Adipocyte (in vitro differentiated cells): ENCODE measurements around the gene RRN3.
A peak's percentile ranks its signal among the peaks of the same experiment; 100 is the strongest.
"Not testable (repeated sequence)": the region's sequence is repeated elsewhere in the genome, so short reads cannot be mapped to it uniquely, and the experiment has no call there.

Experiments
- DNase-seq: peaks from one replicate; pipeline ENCODE4 v3.0.0-alpha.2; 2015; ENCODE audit warnings: low read depth
- H3K27me3 ChIP-seq: replicated peaks from 2 replicates; pipeline ENCODE4 v1.7.0; 2013; ENCODE audit warnings: mild to moderate bottlenecking, low read length, moderate library complexity; ENCODE audit not compliant: control insufficient read depth, insufficient read depth
- H3K36me3 ChIP-seq: 2 replicates; pipeline ENCODE4 v1.7.0; 2013; ENCODE audit warnings: low read length, mild to moderate bottlenecking, moderate library complexity; ENCODE audit not compliant: control insufficient read depth, insufficient read depth, severe bottlenecking
- H3K4me1 ChIP-seq: 2 replicates; pipeline ENCODE4 v1.7.0; 2013; ENCODE audit warnings: mild to moderate bottlenecking, low read length, moderate library complexity; ENCODE audit not compliant: control insufficient read depth, insufficient read depth
- H3K4me3 ChIP-seq: 2 replicates; pipeline ENCODE4 v1.7.0; 2013; ENCODE audit warnings: mild to moderate bottlenecking, low read length, moderate library complexity
- H3K9ac ChIP-seq: 2 replicates; pipeline ENCODE4 v1.7.0; 2013; ENCODE audit warnings: mild to moderate bottlenecking, low read length, moderate library complexity
- H3K9me3 ChIP-seq: 2 replicates; pipeline ENCODE4 v1.7.0; 2013; ENCODE audit warnings: mild to moderate bottlenecking, low read length, moderate library complexity; ENCODE audit not compliant: control insufficient read depth

RRN3 gene

DNA sequence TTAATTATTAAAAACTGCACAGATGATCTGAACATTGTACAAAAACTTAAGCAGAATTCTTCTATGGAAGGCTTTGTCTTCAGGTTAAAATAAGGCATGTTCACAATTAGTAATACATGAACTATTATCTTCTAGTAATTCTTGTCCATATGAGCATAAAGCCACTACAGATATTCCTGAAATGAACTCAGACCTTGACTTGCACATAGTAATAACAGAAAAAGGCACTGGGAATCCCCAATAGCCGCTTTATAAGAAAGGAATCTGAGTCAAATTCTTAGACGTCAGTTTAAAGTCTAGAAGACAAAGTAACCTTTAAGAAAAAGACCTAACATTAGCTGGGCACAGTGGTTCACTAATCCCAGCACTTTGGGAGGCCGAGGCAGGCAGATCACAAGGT, 11.3 kb downstream of the RRN3 start:
- not testable (repeated sequence) for DNase-seq, H3K4me1 ChIP-seq, H3K9me3 ChIP-seq, H3K4me3 ChIP-seq, H3K27me3 ChIP-seq, H3K9ac ChIP-seq
- peaks cover 60% of the 10 kb centered on the region for H3K36me3 ChIP-seq

DNA sequence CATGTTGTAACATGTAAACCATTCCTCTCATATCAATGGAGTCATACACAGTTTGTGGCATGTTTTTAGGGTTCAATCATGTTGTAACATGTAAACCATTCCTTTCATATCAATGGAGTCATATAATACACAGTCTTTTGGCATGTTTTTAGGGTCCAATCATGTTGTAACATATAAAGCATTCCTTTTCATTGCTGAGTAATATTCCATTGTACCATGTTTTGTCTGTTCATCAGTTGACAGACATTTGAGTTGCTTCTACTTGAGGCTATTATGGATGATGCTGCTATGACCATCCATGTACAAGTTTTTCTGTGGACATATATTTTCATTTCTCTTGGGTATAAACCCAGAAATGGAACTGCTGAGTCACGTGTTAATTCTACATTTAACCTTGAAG, 13.2 kb downstream of the RRN3 start:
- not testable (repeated sequence) for DNase-seq

DNA sequence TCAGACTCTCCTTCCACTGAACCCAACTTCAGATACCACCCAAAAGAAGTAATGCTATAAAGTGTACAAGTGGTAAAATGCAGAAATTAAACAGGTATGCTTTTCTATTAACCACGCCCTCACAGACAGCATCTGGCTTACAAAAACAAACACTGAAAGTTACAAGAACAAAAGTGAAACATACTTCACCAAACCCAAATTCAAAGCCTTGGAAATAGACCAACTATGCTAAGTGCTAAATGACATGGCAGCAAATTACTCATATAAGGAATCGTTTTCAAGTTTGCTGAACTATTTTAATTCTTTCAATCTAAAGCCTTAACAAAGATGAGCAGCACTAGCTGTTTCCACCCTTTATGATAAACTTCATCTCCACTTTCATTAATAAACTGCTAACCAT, 17.9 kb downstream of the RRN3 start:
- not testable (repeated sequence) for H3K27me3 ChIP-seq, DNase-seq, H3K9me3 ChIP-seq, H3K9ac ChIP-seq, H3K4me3 ChIP-seq
- peaks cover 11% of the 10 kb centered on the region for H3K4me1 ChIP-seq
- peaks cover 68% of the 10 kb centered on the region for H3K36me3 ChIP-seq

More for the DNA sequence above, 13.2 kb downstream of the RRN3 start:
- peaks cover 65% of the 10 kb centered on the region for H3K36me3 ChIP-seq
- not testable (repeated sequence) for H3K9ac ChIP-seq, H3K27me3 ChIP-seq, H3K4me1 ChIP-seq, H3K4me3 ChIP-seq, H3K9me3 ChIP-seq

DNA sequence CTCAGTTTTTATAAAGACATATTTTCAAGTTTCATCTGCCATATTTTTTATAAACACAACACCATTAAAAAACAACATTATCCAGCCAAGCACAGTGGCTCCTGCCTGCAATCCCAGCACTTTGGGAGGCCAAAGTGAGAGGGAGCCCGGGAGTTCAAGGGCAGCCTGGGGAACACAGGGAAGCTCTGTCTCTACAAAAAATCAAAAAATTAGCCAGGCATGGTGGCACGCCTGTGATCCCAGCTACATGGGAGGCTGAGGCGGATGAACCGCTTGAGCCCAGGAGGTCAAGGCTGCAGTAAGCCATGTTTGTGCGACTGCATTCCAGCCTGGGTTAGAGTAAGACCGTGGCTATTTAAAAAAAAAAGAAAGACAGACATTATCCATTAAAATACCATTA, 21.0 kb downstream of the RRN3 start:
- H3K9me3 ChIP-seq = no peaks in the 10 kb centered on the region
- no peak for DNase-seq
- no peak overlapping the region for H3K9ac ChIP-seq
- H3K4me3 ChIP-seq = no peak overlapping the region
- H3K27me3 ChIP-seq = no peaks in the 10 kb centered on the region
- peaks cover 11% of the 10 kb centered on the region for H3K4me1 ChIP-seq
- H3K36me3 ChIP-seq = peaks cover 74% of the 10 kb centered on the region

DNA sequence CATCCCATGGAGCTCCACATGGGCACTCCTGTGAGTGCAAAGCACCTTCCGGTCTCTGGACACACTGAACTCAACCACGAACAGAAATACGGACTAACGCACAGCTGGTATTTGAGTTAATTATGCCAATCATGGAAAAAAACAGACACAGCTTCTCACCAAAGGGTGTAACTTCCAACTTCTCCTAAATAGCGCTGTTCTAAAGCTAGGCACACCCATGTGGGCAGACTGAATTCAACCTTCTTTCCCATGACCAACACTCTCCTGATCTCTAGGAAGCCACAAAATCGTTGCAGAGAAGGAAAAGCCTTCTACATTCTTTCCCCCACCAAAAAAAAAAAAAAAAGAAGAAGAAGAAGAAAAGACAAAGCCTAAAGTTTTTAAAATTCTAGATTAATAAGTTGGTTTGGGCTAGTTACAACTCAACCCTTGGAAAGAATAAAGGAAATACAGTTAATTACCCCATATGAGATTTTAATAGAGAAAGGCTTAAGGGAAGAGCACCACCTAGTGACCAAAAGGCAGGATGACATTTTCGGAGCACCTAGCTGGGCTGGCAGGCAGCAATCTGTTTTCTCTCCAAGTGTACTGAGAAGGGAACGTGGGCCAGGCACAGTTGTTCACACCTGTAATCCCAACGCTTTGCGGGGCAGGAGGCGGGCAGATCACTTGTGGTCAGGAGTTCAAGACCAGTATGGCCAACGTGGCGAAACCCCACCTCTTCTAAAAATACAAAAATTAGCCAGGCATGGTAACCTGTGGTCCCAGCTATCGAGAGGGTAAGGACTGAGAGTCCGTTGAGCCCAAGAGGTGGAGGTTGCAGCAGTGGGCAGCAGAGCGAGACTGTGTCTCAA, 21.9 kb downstream of the RRN3 start:
- H3K9me3 ChIP-seq, H3K4me3 ChIP-seq, H3K27me3 ChIP-seq, H3K9ac ChIP-seq: not testable (repeated sequence)
- peaks cover 81% of the 10 kb centered on the region for H3K36me3 ChIP-seq
- peaks cover 11% of the 10 kb centered on the region for H3K4me1 ChIP-seq
- peak; percentile 12 for DNase-seq

DNA sequence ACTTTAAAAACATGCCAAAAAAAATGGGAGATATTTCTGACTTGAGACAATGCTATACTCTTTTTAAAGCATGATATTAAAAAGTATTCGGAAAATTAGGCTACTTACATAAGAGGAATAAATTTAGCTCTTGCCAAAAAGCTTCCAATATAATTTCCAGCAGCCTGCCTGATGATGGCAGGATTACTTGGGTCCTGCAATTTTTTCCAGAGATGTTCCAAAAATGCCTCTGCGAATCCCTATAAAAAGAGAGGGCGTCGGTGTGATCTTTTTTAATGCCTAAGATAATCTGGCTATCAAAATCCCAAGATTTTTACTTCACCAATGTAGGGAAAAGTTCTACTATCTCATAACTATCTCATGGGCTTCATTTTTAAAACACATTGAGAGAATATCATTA, 23.1 kb downstream of the RRN3 start:
- not testable (repeated sequence) for H3K9ac ChIP-seq, H3K4me1 ChIP-seq, H3K9me3 ChIP-seq, DNase-seq, H3K27me3 ChIP-seq, H3K4me3 ChIP-seq
- peaks cover 80% of the 10 kb centered on the region for H3K36me3 ChIP-seq

DNA sequence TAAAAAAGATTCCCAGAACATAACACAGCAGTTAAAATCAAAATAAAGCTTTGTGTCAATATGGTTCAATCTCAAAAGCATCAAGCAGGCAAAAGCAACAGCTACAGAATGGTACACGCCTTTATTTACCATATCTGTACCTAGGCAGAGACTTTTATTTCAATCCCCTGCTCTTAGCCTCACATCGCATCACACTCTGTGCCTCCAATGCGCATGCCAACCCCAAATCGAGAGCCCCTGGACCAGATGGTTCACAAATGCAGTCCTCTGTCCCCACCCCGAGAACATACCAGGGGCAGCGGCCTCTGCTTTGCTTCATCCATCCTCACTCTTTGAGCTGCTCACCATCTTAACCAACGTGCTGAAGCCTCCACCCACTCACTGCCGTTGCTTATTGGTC, 27.4 kb downstream of the RRN3 start:
- H3K27me3 ChIP-seq, H3K4me3 ChIP-seq, H3K9me3 ChIP-seq, H3K9ac ChIP-seq, H3K4me1 ChIP-seq, DNase-seq: not testable (repeated sequence)
- peaks cover 69% of the 10 kb centered on the region for H3K36me3 ChIP-seq

DNA sequence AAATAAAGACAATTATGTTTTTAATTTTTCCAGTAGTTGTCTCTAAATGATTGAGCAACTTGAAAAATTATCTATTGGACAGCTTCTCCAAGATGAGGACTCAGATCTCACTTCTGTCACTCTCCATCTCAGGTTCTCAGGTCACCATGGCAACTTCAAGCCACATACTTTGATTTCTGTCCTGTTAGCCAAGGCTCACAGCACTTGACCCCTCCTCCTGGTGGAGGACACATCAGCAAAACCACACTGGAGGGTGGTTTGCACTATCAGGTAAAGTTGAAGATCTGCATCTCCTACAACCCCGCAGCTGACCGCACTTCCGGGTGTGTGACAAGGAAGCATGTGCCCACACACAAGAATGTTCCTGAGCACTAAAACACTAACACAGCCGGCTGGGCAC, 28.1 kb downstream of the RRN3 start:
- H3K9ac ChIP-seq, DNase-seq, H3K4me1 ChIP-seq, H3K9me3 ChIP-seq, H3K4me3 ChIP-seq, H3K27me3 ChIP-seq: not testable (repeated sequence)
- peaks cover 72% of the 10 kb centered on the region for H3K36me3 ChIP-seq

DNA sequence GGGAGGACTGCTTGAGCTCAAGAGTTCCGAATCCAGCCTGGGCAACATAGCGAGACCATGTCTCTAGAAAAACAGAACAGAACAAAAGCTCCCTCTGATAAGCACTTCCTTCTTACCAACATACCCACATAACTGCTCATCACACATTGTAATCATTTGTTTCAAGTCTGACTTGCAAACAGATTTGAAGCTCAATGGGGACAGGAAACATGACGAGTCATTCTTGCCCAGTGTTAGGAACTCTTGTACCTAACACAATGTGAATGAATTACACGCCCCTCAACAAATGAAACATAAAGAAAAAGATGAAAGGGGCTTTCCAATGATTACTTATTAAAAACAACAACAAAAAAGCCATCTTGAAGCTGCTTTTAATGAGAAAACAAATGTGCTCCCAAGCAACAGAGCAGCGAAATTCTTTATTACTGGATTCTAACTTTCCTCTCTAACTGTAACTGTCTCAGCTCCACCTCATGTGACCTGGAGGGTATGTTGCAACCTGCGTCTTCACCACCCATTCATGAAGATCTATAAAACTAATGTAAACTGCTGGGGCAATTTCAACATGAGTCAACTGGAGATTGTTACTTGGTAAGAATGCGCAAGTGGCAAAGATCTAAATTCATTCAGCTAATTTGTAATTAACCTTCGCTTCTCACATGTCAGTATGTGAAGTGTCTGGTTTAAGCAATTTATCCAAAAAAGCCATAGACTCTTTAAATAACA, 31.8 kb downstream of the RRN3 start:
- H3K27me3 ChIP-seq, H3K9me3 ChIP-seq, H3K9ac ChIP-seq, H3K4me3 ChIP-seq, DNase-seq, H3K4me1 ChIP-seq: not testable (repeated sequence)
- H3K36me3 ChIP-seq = peaks cover 73% of the 10 kb centered on the region

DNA sequence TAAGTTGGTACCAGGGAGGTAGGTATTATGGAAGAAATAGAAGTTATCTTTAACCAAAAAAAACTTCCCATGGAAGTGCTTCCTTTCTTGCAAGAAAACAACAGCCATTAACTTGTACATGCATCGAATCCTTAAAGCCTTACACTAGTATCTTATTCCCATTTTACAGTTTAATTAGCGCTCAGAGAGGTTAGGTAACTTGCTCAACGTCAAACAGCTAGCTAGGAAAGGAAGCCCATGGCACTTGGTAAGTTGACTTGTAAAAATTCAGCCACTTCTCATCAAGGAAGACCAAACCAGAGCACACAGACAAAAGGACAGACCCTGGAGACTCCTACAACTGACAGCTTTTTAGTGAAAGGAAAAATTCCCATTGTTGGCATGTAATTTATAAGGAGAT, 34.7 kb downstream of the RRN3 start:
- H3K4me3 ChIP-seq = no peak overlapping the region
- H3K27me3 ChIP-seq = no peaks in the 10 kb centered on the region
- H3K36me3 ChIP-seq = peaks cover 60% of the 10 kb centered on the region
- no peaks in the 10 kb centered on the region for H3K9me3 ChIP-seq
- DNase-seq = no peak
- H3K9ac ChIP-seq = no peak overlapping the region
- H3K4me1 ChIP-seq = peaks cover 11% of the 10 kb centered on the region

DNA sequence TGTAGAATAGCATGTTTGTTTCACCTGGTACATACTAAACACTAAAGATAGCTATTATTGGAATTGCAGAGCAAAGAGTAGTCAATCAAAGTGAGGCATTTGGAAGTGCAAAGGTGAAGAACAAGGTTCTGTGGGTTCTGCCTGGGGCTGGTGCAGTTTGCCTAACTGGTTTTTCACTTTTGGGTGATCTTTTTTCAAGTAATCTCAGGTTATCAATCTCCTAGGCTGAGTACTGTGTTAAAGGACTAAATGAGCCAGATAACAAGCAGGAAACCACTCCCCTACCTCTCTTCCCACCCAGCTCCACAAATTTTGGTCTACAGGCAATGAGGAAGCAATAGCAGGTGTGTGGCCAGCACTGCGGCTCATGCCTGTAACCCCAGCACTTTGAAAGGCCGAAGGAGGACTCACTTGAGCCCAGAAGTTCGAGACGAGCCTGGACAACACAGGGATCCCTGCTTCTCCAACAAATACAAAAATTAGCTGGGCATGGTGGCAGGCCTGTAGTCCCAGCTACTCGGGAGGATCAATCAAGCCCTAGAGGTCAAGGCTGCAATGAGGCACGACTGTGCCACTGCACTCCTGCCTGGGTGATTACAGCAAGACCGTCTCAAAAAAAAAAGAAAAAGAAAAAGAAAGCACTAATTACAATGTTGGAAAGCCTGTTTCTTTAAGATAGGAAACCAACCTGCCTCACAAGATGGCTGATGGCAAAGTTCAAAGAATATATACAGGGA, 36.2 kb downstream of the RRN3 start:
- Histone ChIP-seq H3K36me3 (peaks cover 50% of the 10 kb centered on the region), H3K4me1 (peaks cover 16% of the 10 kb centered on the region), H3K9ac (no peak overlapping the region), H3K9me3 (no peaks in the 10 kb centered on the region), H3K27me3 (no peaks in the 10 kb centered on the region), H3K4me3 (no peak overlapping the region)
- DNase-seq = no peak
